GM10847 (cell line): Measurements from ENCODE around the gene VTN.

ENCODE experiments used
- POLR2A ChIP-seq: IDR thresholded peaks from 2 replicates; pipeline ENCODE4 v1.6.1; 2011; ENCODE audit not compliant: insufficient read length; ENCODE audit errors: extremely low read depth

The VTN gene

GRCh38 chr17:28399808-28400207 lies 29.7 kb upstream of the VTN start:
- no peak for TF ChIP-seq POLR2A

GRCh38 chr17:28398280-28398981 lies 28.3 kb upstream of the VTN start:
- TF ChIP-seq POLR2A, result no peak

- TF ChIP-seq POLR2A, result no peak
Measured at GRCh38 chr17:28397687-28398279, 27.7 kb upstream of the VTN start.

- no peak for TF ChIP-seq POLR2A
Measured at GRCh38 chr17:28397275-28397674, 27.2 kb upstream of the VTN start.

- no peak for TF ChIP-seq POLR2A
Measured at GRCh38 chr17:28396635-28397239, 26.6 kb upstream of the VTN start.

GRCh38 chr17:28395968-28396367 lies 25.9 kb upstream of the VTN start:
- TF ChIP-seq POLR2A, result no peak

- TF ChIP-seq POLR2A, result no peak
Measured at GRCh38 chr17:28395426-28395825, 25.3 kb upstream of the VTN start.

- no peak for TF ChIP-seq POLR2A
Measured at GRCh38 chr17:28394337-28395116, 24.4 kb upstream of the VTN start.

- TF ChIP-seq POLR2A, result no peak
Measured at GRCh38 chr17:28392491-28392890, 22.4 kb upstream of the VTN start.

GRCh38 chr17:28391401-28391800 lies 21.3 kb upstream of the VTN start:
- TF ChIP-seq POLR2A, result no peak

GRCh38 chr17:28390984-28391383 lies 20.9 kb upstream of the VTN start:
- TF ChIP-seq POLR2A, result no peak

GRCh38 chr17:28390563-28390962 lies 20.5 kb upstream of the VTN start:
- TF ChIP-seq POLR2A, result no peak

- TF ChIP-seq POLR2A, result no peak
Measured at GRCh38 chr17:28390141-28390540, 20.0 kb upstream of the VTN start.

- TF ChIP-seq POLR2A, result no peak
Measured at GRCh38 chr17:28388106-28388505, 18.0 kb upstream of the VTN start.

- no peak for TF ChIP-seq POLR2A
Measured at GRCh38 chr17:28386391-28386790, 16.3 kb upstream of the VTN start.

- no peak for TF ChIP-seq POLR2A
Measured at GRCh38 chr17:28385406-28385805, 15.3 kb upstream of the VTN start.
